Measurements from ENCODE around the gene TRERF1. TPM values are rescaled to one million over a fixed set of nuclear protein-coding genes. Genes with fewer than 3 reads are reported as not detected.

TRERF1 gene
- total and polyA plus RNA-seq, 2 experiments from 2014 or later: 3.2 to 5.1 TPM

GRCh38 chr6:42264852-42265390 lies 186.8 kb downstream of the TRERF1 start:
- H3K36me3 ChIP-seq (replicated peaks; ENCODE audit: insufficient read depth, low read depth): no peaks in the 10 kb centered on the region
- H3K9me3 ChIP-seq (ENCODE audit: low read depth): no peaks in the 10 kb centered on the region
- TF ChIP-seq CTCF (IDR thresholded peaks at IDR 0.05; ENCODE audit: poor library complexity) (no peak), EZH2phosphoT487 (IDR thresholded peaks at IDR 0.05; ENCODE audit: low read depth, severe bottlenecking, unreplicated experiment) (no peak), EZH2 (IDR thresholded peaks at IDR 0.05; ENCODE audit: borderline replicate concordance) (no peak)
- H3K4me1 ChIP-seq (ENCODE audit: insufficient read depth): peaks cover 15% of the 10 kb centered on the region
- no peaks in the 10 kb centered on the region for H3K27me3 ChIP-seq
- WGBS (ENCODE audit: low lambda C conversion rate, missing lambda C conversion rate): 99% methylated on average over 5 of the region's 5 CpGs
- no peak for DNase-seq (ENCODE audit: low spot score)
- no peak overlapping the region for H2AFZ ChIP-seq
- no peak overlapping the region for H3K4me2 ChIP-seq
- H3K4me3 ChIP-seq: no peak overlapping the region
- H3K9me2 ChIP-seq (replicated peaks; ENCODE audit: insufficient read depth): no peaks in the 10 kb centered on the region
- no peaks in the 10 kb centered on the region for H3K79me2 ChIP-seq
- H3K27ac ChIP-seq: no peak overlapping the region
- no peaks in the 10 kb centered on the region for H4K20me1 ChIP-seq (ENCODE audit: insufficient read depth, poor library complexity, severe bottlenecking)

GRCh38 chr6:42264162-42264851 lies 187.4 kb downstream of the TRERF1 start:
- Histone ChIP-seq H3K27ac (no peak overlapping the region), H3K79me2 (no peaks in the 10 kb centered on the region)
- WGBS (ENCODE audit: low lambda C conversion rate, missing lambda C conversion rate): 80% methylated on average over 10 of the region's 10 CpGs

GRCh38 chr6:42263165-42263728 lies 188.5 kb downstream of the TRERF1 start:
- no peaks in the 10 kb centered on the region for H4K20me1 ChIP-seq (ENCODE audit: insufficient read depth, poor library complexity, severe bottlenecking)
- WGBS (ENCODE audit: low lambda C conversion rate, missing lambda C conversion rate): 91% methylated on average over 23 of the region's 24 CpGs
- no peak overlapping the region for H3K4me2 ChIP-seq

More at GRCh38 chr6:42264162-42264851, 187.4 kb downstream of the TRERF1 start:
- no peaks in the 10 kb centered on the region for H3K9me3 ChIP-seq (ENCODE audit: low read depth)
- no peaks in the 10 kb centered on the region for H3K9me2 ChIP-seq (replicated peaks; ENCODE audit: insufficient read depth)
- H2AFZ ChIP-seq: no peak overlapping the region
- H3K36me3 ChIP-seq (replicated peaks; ENCODE audit: insufficient read depth, low read depth): no peaks in the 10 kb centered on the region
- DNase-seq (ENCODE audit: low spot score): no peak
- TF ChIP-seq EZH2 (IDR thresholded peaks at IDR 0.05; ENCODE audit: borderline replicate concordance) (no peak), CTCF (IDR thresholded peaks at IDR 0.05; ENCODE audit: poor library complexity) (no peak)
- no peak overlapping the region for H3K4me2 ChIP-seq
- H3K27me3 ChIP-seq: no peaks in the 10 kb centered on the region
- no peaks in the 10 kb centered on the region for H4K20me1 ChIP-seq (ENCODE audit: insufficient read depth, poor library complexity, severe bottlenecking)
- H3K4me3 ChIP-seq: no peak overlapping the region
- H3K4me1 ChIP-seq (ENCODE audit: insufficient read depth): peaks cover 19% of the 10 kb centered on the region

More at GRCh38 chr6:42263165-42263728, 188.5 kb downstream of the TRERF1 start:
- Histone ChIP-seq H3K36me3 (replicated peaks; ENCODE audit: insufficient read depth, low read depth) (no peaks in the 10 kb centered on the region), H3K27me3 (no peaks in the 10 kb centered on the region), H3K4me1 (ENCODE audit: insufficient read depth) (peaks cover 19% of the 10 kb centered on the region), H3K4me3 (no peak overlapping the region), H3K79me2 (no peaks in the 10 kb centered on the region), H2AFZ (no peak overlapping the region), H3K27ac (no peak overlapping the region), H3K9me3 (ENCODE audit: low read depth) (no peaks in the 10 kb centered on the region), H3K9me2 (replicated peaks; ENCODE audit: insufficient read depth) (no peaks in the 10 kb centered on the region)
- TF ChIP-seq EZH2phosphoT487 (IDR thresholded peaks at IDR 0.05; ENCODE audit: low read depth, severe bottlenecking, unreplicated experiment) (no peak), EZH2 (IDR thresholded peaks at IDR 0.05; ENCODE audit: borderline replicate concordance) (no peak), CTCF (IDR thresholded peaks at IDR 0.05; ENCODE audit: poor library complexity) (no peak)
- no peak for DNase-seq (ENCODE audit: low spot score)
